Upper lobe of left lung (tissue), 4 donors: ENCODE measurements around the gene MORC1.

Experiments used
- CTCF ChIP-seq, 6 experiments: fragments of 450-650 bp in 4 of 6; fragments of 200-600 bp in 2 of 6; sonication (generic) in 2 of 6; IDR thresholded peaks; one replicate each; pipeline ENCODE4 v1.5.1; 2016 to 2019; ENCODE audit warnings: antibody characterized with exemption in 6 of 6
- POLR2A ChIP-seq, 4 donors: fragments of 450-650 bp; IDR thresholded peaks; one replicate each; pipeline ENCODE4 v1.5.1; 2016 to 2017; ENCODE audit warnings: antibody characterized with exemption in 4 of 4, mild to moderate bottlenecking in 2 of 4
- POLR2AphosphoS5 ChIP-seq, 2 donors: sonication (generic); formaldehyde crosslinking; IDR thresholded peaks; one replicate each; pipeline ENCODE4 v1.5.1; 2017; ENCODE audit warnings: antibody characterized with exemption in 2 of 2

- TF ChIP-seq CTCF (IDR thresholded peaks at IDR 0.05) (no peak), POLR2A (IDR thresholded peaks at IDR 0.05) (no peak), POLR2AphosphoS5 (IDR thresholded peaks at IDR 0.05) (no peak)
Measured at GRCh38 chr3:109165905-109166304, 48.0 kb upstream of the MORC1 start.
